ENCODE measurements around the gene C19orf38. TPM values are rescaled to one million over a fixed set of nuclear protein-coding genes. Genes with fewer than 3 reads are reported as not detected.

The C19orf38 gene
- total RNA-seq, 2 experiments from 2014 or later, result 5.2 to 7.5 TPM

DNA sequence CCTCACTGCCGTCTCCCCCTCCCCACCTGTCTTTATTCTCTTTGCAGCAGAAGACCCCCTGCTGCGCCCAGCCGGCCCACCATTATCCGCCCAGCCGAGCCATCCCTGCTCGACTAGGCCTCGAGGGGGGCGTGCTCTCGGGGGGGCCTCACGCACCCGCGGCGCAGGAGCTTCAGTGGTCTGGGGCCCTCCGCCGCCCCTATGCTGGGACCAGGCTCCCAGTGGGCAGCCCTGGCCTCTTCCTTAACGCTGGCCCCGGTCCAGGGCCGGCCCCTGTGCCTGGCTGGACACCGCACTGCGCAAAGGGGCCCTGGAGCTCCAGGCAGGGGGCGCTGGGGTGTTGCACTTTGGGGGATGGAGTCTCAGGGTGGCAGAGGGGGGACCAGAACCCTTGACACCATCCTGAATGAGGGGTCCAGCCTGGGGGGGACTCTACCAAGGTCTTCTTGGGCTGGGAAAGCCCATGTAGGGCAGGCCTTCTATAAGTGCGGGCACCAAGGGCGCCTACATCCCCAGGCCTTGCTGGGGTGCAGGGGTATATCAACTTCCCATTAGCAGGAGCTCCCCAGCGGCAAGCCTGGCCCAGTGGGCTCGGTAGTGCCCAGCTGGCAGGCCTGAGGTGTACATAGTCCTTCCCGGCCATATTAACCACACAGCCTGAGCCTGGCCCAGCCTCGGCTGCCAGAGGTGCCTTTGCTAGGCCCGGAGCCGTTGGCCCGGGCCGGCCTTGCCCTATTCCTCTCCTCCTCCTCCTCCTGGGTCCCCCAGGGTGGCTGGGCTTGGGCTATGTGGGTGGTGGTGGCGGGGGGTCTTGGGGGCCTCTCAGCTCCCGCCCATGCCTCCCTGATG is 17.1 kb upstream of the C19orf38 start:
- BruUV-seq (replicated peaks), result TSS peak; percentile 65
- Histone ChIP-seq H3K4me1 (ENCODE audit: insufficient read depth, low read length, poor library complexity, severe bottlenecking) (peaks cover 5% of the 10 kb centered on the region), H3K79me2 (ENCODE audit: insufficient read depth, low read depth, low read length) (no peaks in the 10 kb centered on the region; the same call in 1 of the 2 replicates), H4K20me1 (ENCODE audit: insufficient read depth, low read length) (no peaks in the 10 kb centered on the region), H2AFZ (ENCODE audit: low read length) (no peak overlapping the region), H3K9me2 (ENCODE audit: insufficient read depth, low read length) (no peaks in the 10 kb centered on the region), H3K9me3 (ENCODE audit: low read length) (no peaks in the 10 kb centered on the region), H3K4me2 (ENCODE audit: low read length) (no peak overlapping the region), H3K36me3 (ENCODE audit: insufficient read depth, low read length) (peaks cover 49% of the 10 kb centered on the region), H3K4me3 (ENCODE audit: low read depth, low read length, poor library complexity, severe bottlenecking) (no peak overlapping the region), H3K27ac (ENCODE audit: low read depth, low read length, poor library complexity, severe bottlenecking) (no peak overlapping the region)
- CTCF ChIA-PET (ENCODE audit: unreplicated experiment), result no interaction called here
- TF ChIP-seq EZH2phosphoT487 (IDR thresholded peaks at IDR 0.05; ENCODE audit: borderline replicate concordance, low read depth, low read length), result no peak
- TF ChIP-seq, protein P1, sequence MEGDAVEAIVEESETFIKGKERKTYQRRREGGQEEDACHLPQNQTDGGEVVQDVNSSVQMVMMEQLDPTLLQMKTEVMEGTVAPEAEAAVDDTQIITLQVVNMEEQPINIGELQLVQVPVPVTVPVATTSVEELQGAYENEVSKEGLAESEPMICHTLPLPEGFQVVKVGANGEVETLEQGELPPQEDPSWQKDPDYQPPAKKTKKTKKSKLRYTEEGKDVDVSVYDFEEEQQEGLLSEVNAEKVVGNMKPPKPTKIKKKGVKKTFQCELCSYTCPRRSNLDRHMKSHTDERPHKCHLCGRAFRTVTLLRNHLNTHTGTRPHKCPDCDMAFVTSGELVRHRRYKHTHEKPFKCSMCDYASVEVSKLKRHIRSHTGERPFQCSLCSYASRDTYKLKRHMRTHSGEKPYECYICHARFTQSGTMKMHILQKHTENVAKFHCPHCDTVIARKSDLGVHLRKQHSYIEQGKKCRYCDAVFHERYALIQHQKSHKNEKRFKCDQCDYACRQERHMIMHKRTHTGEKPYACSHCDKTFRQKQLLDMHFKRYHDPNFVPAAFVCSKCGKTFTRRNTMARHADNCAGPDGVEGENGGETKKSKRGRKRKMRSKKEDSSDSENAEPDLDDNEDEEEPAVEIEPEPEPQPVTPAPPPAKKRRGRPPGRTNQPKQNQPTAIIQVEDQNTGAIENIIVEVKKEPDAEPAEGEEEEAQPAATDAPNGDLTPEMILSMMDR (conservative IDR thresholded peaks at IDR 0.05; ENCODE audit: low read length), result no peak
- POLR2A ChIA-PET, result no interaction called here
- DNase-seq (ENCODE audit: low spot score), result no peak
- intact Hi-C loops (cut with micrococcal nuclease; ENCODE audit: unreplicated experiment), result no loop called here

DNA sequence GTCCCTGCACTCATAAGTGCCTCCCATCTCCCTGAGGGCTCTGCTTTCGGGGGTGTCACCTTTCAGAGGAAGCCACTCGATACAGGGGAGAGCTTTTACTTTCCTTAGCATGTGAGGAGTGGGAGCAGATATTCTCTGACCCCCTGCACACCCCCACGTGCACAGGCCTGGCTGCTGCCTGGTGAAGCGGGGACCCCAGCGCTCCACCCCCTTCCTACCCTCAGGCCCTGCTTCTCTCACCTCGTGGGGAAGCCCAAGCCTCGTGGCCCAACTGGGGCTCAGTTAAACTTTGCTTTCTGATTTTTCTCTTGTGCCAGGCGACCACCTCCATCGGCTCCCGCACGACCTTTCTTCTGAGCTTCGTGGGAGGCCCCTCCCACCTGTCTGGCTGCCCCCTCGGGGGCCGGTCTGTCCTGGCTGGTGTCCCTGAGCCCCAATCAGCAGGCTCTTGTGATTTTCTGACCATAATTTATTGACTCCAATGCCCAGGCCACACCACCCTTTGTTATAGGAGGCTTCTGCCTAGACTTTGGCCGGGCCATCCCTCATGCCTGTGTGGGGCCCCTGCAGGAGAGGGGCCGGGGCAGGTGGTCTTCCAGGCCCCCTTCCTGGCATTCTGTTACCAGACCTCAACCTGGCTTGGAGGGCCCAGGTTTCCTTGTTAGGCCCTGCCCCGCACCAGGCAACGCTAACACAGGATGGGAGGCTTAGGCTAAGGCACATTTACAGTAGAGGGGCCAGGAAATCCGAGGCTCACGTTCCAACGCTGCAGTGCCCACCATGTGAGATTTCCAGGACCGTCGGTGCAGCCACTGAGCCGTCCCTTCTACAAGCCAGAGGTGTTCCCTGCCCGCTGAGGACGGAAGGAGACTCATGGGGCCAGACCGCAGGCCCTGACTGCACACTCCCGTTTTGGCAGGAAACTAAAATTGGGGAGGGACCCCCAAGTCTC is 16.0 kb upstream of the C19orf38 start:
- H3K4me1 ChIP-seq (ENCODE audit: insufficient read depth, low read length, poor library complexity, severe bottlenecking), result peaks cover 15% of the 10 kb centered on the region
- H3K9me2 ChIP-seq (ENCODE audit: insufficient read depth, low read length), result no peaks in the 10 kb centered on the region
- CTCF ChIA-PET (ENCODE audit: unreplicated experiment), result no interaction called here
- H2AFZ ChIP-seq (ENCODE audit: low read length), result no peak overlapping the region
- TF ChIP-seq, protein P1 (conservative IDR thresholded peaks at IDR 0.05; ENCODE audit: low read length), result no peak
- TF ChIP-seq EZH2phosphoT487 (IDR thresholded peaks at IDR 0.05; ENCODE audit: borderline replicate concordance, low read depth, low read length), result no peak
- H3K79me2 ChIP-seq (ENCODE audit: insufficient read depth, low read depth, low read length), result no peaks in the 10 kb centered on the region; the same call in 1 of the 2 replicates
- H3K4me3 ChIP-seq (ENCODE audit: low read depth, low read length, poor library complexity, severe bottlenecking), result no peak overlapping the region
- H3K9me3 ChIP-seq (ENCODE audit: low read length), result no peaks in the 10 kb centered on the region
- no peak for DNase-seq (ENCODE audit: low spot score)
- H4K20me1 ChIP-seq (ENCODE audit: insufficient read depth, low read length), result no peaks in the 10 kb centered on the region
- intact Hi-C loops (cut with micrococcal nuclease; ENCODE audit: unreplicated experiment), result no loop called here
- POLR2A ChIA-PET, result no interaction called here
- peaks cover 48% of the 10 kb centered on the region for H3K36me3 ChIP-seq (ENCODE audit: insufficient read depth, low read length)
- BruUV-seq (replicated peaks), result no TSS peak
- H3K4me2 ChIP-seq (ENCODE audit: low read length), result no peak overlapping the region
- H3K27ac ChIP-seq (ENCODE audit: low read depth, low read length, poor library complexity, severe bottlenecking), result no peak overlapping the region

Data from OCI-LY7 (cell line).